Activated naive CD8-positive, alpha-beta T cell treated with anti-CD3 and anti-CD28 coated beads, Interleukin-2, amount 50 U/mL, for 24 hours (primary cell): ENCODE measurements around the gene OR52K2.

ENCODE experiments used
- ATAC-seq: fragments of 150-1000 bp; cut with Tn5 transposase; one replicate; pipeline ENCODE4 v1.10.0; 2021
- DNase-seq: peaks from one replicate; pipeline ENCODE4 v3.0.0; 2021
- H3K27ac Mint-ChIP-seq: one replicate; pipeline ENCODE4 v1.8.0; 2021; ENCODE audit warnings: mild to moderate bottlenecking, mixed read lengths
- H3K27me3 Mint-ChIP-seq: one replicate; pipeline ENCODE4 v1.8.0; 2021; ENCODE audit warnings: mixed read lengths
- H3K36me3 Mint-ChIP-seq: one replicate; pipeline ENCODE4 v1.8.0; 2021; ENCODE audit warnings: low read depth, mixed read lengths
- H3K4me1 Mint-ChIP-seq: one replicate; pipeline ENCODE4 v1.8.0; 2021; ENCODE audit warnings: mixed read lengths
- H3K4me3 Mint-ChIP-seq: one replicate; pipeline ENCODE4 v1.8.0; 2021; ENCODE audit warnings: mild to moderate bottlenecking, moderate library complexity, mixed read lengths
- H3K9me3 Mint-ChIP-seq: one replicate; pipeline ENCODE4 v1.8.0; 2021; ENCODE audit warnings: mixed read lengths

OR52K2 gene

GRCh38 chr11:4495487-4495886, 46.4 kb downstream of the OR52K2 start:
- DNase-seq (no peak), ATAC-seq (no peak)
- peaks cover 9% of the 10 kb centered on the region for H3K27me3 Mint-ChIP-seq
- no peaks in the 10 kb centered on the region for H3K36me3 Mint-ChIP-seq
- peaks cover 13% of the 10 kb centered on the region for H3K4me1 Mint-ChIP-seq
- H3K27ac Mint-ChIP-seq, result no peak overlapping the region
- peaks cover 5% of the 10 kb centered on the region for H3K9me3 Mint-ChIP-seq
- H3K4me3 Mint-ChIP-seq, result no peak overlapping the region

DNA sequence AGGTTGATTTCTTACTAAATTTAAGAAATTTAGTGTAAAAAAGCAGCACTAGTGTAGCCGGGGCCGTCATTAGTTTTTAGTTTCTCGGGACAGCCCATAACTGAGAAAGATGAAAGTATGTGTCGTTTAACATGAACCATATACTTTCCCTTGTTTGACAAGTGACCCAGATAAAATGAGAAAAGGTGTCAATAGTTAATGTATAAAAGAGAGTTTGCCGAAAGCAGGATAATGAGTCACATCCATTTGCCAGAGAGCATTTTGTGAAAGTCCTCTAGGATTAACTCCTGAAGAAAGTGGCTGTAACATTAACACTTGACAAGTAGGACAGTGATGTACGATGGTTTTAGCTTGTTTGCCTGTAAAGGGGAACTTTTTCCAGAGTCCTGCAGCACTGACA, 46.9 kb downstream of the OR52K2 start:
- Mint-ChIP-seq H3K4me3 (no peak overlapping the region), H3K9me3 (peaks cover 5% of the 10 kb centered on the region), H3K4me1 (peaks cover 13% of the 10 kb centered on the region), H3K27ac (no peak overlapping the region), H3K36me3 (no peaks in the 10 kb centered on the region), H3K27me3 (peaks cover 9% of the 10 kb centered on the region)
- ATAC-seq (no peak), DNase-seq (no peak)

DNA sequence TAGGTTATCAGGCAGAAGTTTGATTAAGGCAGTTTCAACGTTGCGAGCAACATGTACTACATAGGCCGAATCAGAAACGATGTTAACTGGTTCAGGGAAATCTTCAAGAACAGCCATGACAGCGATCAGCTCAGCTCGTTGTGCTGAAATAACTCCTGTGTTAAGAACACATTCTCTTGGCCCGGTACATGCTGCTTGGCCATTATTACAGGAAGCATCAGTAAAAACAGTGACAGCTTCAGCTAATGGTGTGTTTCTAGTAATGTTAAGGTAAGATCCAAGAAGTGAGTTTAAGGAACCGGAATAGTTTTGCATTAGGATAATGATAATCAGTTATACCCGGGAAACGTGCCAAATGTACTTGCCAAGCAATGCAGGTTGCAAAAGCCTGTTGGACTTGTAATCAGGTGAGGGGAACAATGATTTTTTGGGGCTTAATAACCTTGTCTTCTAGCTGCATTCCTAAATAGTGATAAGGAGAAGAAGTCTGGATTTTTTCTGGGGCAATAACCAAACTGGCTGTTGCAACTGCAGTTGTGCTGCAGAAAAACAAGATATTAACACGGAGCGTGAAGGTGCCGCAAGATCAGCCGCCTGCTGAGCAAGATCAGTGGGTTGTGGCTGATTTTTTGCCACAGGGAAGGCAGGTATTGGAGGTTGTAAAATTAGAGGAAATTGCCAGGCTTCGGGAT, 47.6 kb downstream of the OR52K2 start:
- Mint-ChIP-seq H3K27me3 (peaks cover 9% of the 10 kb centered on the region), H3K4me1 (peaks cover 13% of the 10 kb centered on the region), H3K36me3 (no peaks in the 10 kb centered on the region), H3K4me3 (no peak overlapping the region), H3K27ac (no peak overlapping the region), H3K9me3 (peaks cover under 1% of the 10 kb centered on the region)
- no peak for ATAC-seq
- DNase-seq, result no peak
